ENCODE results near the gene XXYLT1.

The XXYLT1 gene

GRCh38 chr3:195254454-195255175 is 16.3 kb downstream of the XXYLT1 start:
- DNase-seq (ENCODE audit: low read depth): no peak

GRCh38 chr3:195253923-195254432 is 17.0 kb downstream of the XXYLT1 start:
- no peak for DNase-seq (ENCODE audit: low read depth)
- no peak overlapping the region for H3K4me3 ChIP-seq (ENCODE audit: low read depth, low read length)

More at GRCh38 chr3:195254454-195255175, 16.3 kb downstream of the XXYLT1 start:
- H3K4me3 ChIP-seq (ENCODE audit: low read depth, low read length): no peak overlapping the region

GRCh38 chr3:195251336-195252065 is 19.5 kb downstream of the XXYLT1 start:
- H3K4me3 ChIP-seq (ENCODE audit: low read depth, low read length): no peak overlapping the region
- no peak for DNase-seq (ENCODE audit: low read depth)

GRCh38 chr3:195250473-195251251 is 20.3 kb downstream of the XXYLT1 start:
- no peak overlapping the region for H3K4me3 ChIP-seq (ENCODE audit: low read depth, low read length)
- DNase-seq (ENCODE audit: low read depth): no peak

GRCh38 chr3:195249858-195250464 is 21.0 kb downstream of the XXYLT1 start:
- H3K4me3 ChIP-seq (ENCODE audit: low read depth, low read length): no peak overlapping the region
- no peak for DNase-seq (ENCODE audit: low read depth)

- DNase-seq (ENCODE audit: low read depth): no peak
- H3K4me3 ChIP-seq (ENCODE audit: low read depth, low read length): no peak overlapping the region
These were observed 21.7 kb downstream of the XXYLT1 start for GRCh38 chr3:195249057-195249770.

GRCh38 chr3:195248281-195248680 is 22.7 kb downstream of the XXYLT1 start:
- DNase-seq (ENCODE audit: low read depth): no peak
- no peak overlapping the region for H3K4me3 ChIP-seq (ENCODE audit: low read depth, low read length)

- H3K4me3 ChIP-seq (ENCODE audit: low read depth, low read length): no peak overlapping the region
These were observed 23.1 kb downstream of the XXYLT1 start for GRCh38 chr3:195247863-195248189.

GRCh38 chr3:195247086-195247862 is 23.7 kb downstream of the XXYLT1 start:
- H3K4me3 ChIP-seq (ENCODE audit: low read depth, low read length): no peak overlapping the region
- no peak for DNase-seq (ENCODE audit: low read depth)

More at GRCh38 chr3:195247863-195248189, 23.1 kb downstream of the XXYLT1 start:
- DNase-seq (ENCODE audit: low read depth): no peak

GRCh38 chr3:195246581-195246995 is 24.4 kb downstream of the XXYLT1 start:
- no peak overlapping the region for H3K4me3 ChIP-seq (ENCODE audit: low read depth, low read length)
- no peak for DNase-seq (ENCODE audit: low read depth)

- no peak for DNase-seq (ENCODE audit: low read depth)
- no peak overlapping the region for H3K4me3 ChIP-seq (ENCODE audit: low read depth, low read length)
These were observed 25.4 kb downstream of the XXYLT1 start for GRCh38 chr3:195245531-195245951.

GRCh38 chr3:195241592-195242355 is 29.2 kb downstream of the XXYLT1 start:
- no peak overlapping the region for H3K4me3 ChIP-seq (ENCODE audit: low read depth, low read length)
- no peak for DNase-seq (ENCODE audit: low read depth)

- no peak for DNase-seq (ENCODE audit: low read depth)
- no peak overlapping the region for H3K4me3 ChIP-seq (ENCODE audit: low read depth, low read length)
These were observed 30.0 kb downstream of the XXYLT1 start for GRCh38 chr3:195240939-195241338.

GRCh38 chr3:195240171-195240701 is 30.7 kb downstream of the XXYLT1 start:
- no peak overlapping the region for H3K4me3 ChIP-seq (ENCODE audit: low read depth, low read length)
- DNase-seq (ENCODE audit: low read depth): no peak

- DNase-seq (ENCODE audit: low read depth): no peak
These were observed 31.8 kb downstream of the XXYLT1 start for GRCh38 chr3:195239121-195239520.

GRCh38 chr3:195238586-195239118 is 32.3 kb downstream of the XXYLT1 start:
- peak; percentile 66 for DNase-seq (ENCODE audit: low read depth)

More at GRCh38 chr3:195239121-195239520, 31.8 kb downstream of the XXYLT1 start:
- no peak overlapping the region for H3K4me3 ChIP-seq (ENCODE audit: low read depth, low read length)

GRCh38 chr3:195238081-195238571 is 32.8 kb downstream of the XXYLT1 start:
- no peak overlapping the region for H3K4me3 ChIP-seq (ENCODE audit: low read depth, low read length)
- no peak for DNase-seq (ENCODE audit: low read depth)

More at GRCh38 chr3:195238586-195239118, 32.3 kb downstream of the XXYLT1 start:
- no peak overlapping the region for H3K4me3 ChIP-seq (ENCODE audit: low read depth, low read length)
